AG09309 (cell line): Measurements from ENCODE around the gene MED12L.

ENCODE experiments used
- DNase-seq: peaks from one replicate; pipeline ENCODE4 v3.0.0-alpha.2; 2010; ENCODE audit warnings: low read depth
- H3K4me3 ChIP-seq: 2 replicates; pipeline ENCODE4 v1.5.1; 2011; ENCODE audit warnings: mild to moderate bottlenecking, low read depth, low read length, moderate library complexity; ENCODE audit not compliant: control insufficient read depth
- CTCF ChIP-seq: IDR thresholded peaks from 2 replicates; pipeline ENCODE4 v1.5.1; 2011; ENCODE audit warnings: mild to moderate bottlenecking, low read depth, low read length, inconsistent platforms; ENCODE audit not compliant: insufficient read depth, control insufficient read depth; ENCODE audit errors: missing control alignments

MED12L gene

GRCh38 chr3:151303751-151304150, 218.3 kb downstream of the MED12L start:
- no peak for TF ChIP-seq CTCF
- no peak overlapping the region for H3K4me3 ChIP-seq
- no peak for DNase-seq

- no peak for TF ChIP-seq CTCF
- peak; percentile 94 for DNase-seq
- H3K4me3 ChIP-seq: no peak overlapping the region
Observed at GRCh38 chr3:151305060-151305774, 219.8 kb downstream of the MED12L start.

GRCh38 chr3:151305775-151306151, 220.3 kb downstream of the MED12L start:
- TF ChIP-seq CTCF: no peak
- DNase-seq: no peak
- H3K4me3 ChIP-seq: no peak overlapping the region

GRCh38 chr3:151306168-151306810, 220.8 kb downstream of the MED12L start:
- DNase-seq: no peak
- TF ChIP-seq CTCF: no peak
- no peak overlapping the region for H3K4me3 ChIP-seq

GRCh38 chr3:151307131-151307530, 221.7 kb downstream of the MED12L start:
- H3K4me3 ChIP-seq: no peak overlapping the region
- TF ChIP-seq CTCF: no peak
- DNase-seq: no peak

GRCh38 chr3:151307583-151308488, 222.4 kb downstream of the MED12L start:
- no peak overlapping the region for H3K4me3 ChIP-seq
- DNase-seq: no peak
- no peak for TF ChIP-seq CTCF
